NCI-H1417 (cell line): ENCODE results near the gene THPO.

Experiments used
- DNase-seq, 3 experiments: peaks; one replicate each; lab custom pipeline; 2025; lab: John Stamatoyannopoulos, UW

Gene THPO

DNA sequence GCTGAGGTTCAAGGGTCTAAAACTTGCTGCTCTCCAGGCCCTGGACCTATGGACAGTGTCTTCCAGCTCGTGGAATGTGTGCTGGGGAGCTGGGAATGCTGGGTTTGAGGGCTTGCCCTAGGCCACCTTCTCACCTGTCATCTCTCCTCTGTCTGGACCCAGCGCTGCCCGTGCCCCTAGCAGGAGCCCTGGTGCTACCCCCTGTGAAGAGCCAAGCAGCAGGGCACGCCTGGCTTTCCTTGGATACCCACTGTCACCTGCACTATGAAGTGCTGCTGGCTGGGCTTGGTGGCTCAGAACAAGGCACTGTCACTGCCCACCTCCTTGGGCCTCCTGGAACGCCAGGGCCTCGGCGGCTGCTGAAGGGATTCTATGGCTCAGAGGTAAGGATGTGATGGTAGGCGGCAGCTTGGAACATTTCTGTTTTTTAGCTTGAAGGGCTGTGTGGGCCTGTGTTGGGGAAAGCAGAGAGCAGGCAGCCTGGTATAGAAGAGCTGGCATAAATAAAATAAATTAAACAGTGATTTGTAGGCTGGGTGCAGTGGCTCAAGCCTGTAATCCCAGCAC, 6.9 kb upstream of the THPO start:
- DNase-seq: no peak

DNA sequence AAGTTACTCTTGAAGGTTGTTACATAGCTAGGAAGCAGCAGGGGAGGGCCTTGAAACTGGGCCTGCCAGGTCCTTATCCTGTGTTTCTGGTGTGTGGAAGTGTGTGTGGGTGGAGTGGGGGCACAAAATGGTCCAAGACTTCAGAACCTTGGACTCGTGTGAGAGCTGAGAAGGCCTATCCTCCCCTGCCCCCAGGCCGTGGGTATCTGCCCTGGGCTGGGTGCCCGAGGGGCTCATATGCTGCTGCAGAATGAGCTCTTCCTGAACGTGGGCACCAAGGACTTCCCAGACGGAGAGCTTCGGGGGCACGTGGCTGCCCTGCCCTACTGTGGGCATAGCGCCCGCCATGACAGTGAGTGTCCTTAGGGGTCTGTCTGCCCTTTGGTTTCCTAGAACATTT, 6.3 kb upstream of the THPO start:
- no peak for DNase-seq

- DNase-seq: no peak
Measured at GRCh38 chr3:184383033-184383740, 5.2 kb upstream of the THPO start.

DNA sequence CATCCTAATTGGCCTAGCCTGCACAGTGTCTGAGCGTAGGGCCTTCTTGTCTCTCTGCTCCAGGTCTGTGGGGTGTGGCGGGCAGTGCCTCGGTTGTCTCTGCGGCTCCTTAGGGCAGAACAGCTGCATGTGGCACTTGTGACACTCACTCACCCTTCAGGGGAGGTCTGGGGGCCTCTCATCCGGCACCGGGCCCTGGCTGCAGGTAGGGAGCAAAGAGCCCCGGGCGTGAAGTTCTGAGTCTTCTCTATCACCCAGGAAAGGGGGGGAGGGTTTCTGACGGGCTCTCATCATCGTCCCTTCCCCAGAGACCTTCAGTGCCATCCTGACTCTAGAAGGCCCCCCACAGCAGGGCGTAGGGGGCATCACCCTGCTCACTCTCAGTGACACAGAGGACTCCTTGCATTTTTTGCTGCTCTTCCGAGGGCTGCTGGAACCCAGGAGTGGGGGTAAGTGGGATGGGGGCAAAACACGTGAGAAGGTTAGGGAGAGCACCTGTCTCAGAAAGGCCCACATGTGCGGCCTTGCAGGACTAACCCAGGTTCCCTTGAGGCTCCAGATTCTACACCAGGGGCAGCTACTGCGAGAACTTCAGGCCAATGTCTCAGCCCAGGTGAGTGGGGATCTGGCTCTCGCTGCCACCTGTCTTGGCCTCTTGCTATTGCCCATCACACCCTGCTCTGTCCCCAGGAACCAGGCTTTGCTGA, 4.5 kb upstream of the THPO start:
- DNase-seq: no peak

DNA sequence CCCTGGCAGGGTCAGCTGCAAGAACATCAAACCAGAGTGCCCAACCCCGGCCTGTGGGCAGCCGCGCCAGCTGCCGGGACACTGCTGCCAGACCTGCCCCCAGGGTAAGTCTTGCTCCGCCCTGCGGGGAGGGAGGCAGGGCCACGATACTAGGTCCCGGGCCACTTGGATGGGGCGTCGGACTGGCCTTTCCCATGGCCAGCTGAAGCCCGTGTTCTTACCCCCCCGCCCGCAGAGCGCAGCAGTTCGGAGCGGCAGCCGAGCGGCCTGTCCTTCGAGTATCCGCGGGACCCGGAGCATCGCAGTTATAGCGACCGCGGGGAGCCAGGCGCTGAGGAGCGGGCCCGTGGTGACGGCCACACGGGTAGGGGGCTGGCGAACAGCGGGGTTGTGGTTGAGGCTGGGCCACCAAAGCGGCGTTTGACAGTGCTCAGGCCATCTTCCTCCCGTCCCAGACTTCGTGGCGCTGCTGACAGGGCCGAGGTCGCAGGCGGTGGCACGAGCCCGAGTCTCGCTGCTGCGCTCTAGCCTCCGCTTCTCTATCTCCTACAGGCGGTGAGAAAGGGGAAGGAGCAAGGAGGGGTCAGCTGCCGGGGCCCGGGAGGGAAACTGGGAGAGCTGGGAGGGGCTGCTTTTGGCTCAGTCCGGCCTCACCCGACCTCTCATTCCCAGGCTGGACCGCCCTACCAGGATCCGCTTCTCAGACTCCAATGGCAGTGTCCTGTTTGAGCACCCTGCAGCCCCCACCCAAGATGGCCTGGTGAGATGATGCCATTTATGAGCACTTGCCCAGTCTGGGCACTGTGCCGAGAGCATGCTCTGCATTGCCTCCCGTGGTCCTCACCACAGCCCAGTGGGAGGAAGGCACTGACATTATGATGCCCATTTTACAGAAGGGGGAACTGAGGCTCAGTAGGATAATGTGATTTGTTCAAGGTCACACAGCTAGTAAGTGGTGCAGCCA, 3.5 kb upstream of the THPO start:
- no peak for DNase-seq

GRCh38 chr3:184380627-184381260, 2.7 kb upstream of the THPO start:
- peak in 1 of 3 experiments; percentile 51 for DNase-seq

GRCh38 chr3:184380185-184380626, 2.2 kb upstream of the THPO start:
- peak in 2 of 3 experiments; percentile 51 to 57 for DNase-seq

DNA sequence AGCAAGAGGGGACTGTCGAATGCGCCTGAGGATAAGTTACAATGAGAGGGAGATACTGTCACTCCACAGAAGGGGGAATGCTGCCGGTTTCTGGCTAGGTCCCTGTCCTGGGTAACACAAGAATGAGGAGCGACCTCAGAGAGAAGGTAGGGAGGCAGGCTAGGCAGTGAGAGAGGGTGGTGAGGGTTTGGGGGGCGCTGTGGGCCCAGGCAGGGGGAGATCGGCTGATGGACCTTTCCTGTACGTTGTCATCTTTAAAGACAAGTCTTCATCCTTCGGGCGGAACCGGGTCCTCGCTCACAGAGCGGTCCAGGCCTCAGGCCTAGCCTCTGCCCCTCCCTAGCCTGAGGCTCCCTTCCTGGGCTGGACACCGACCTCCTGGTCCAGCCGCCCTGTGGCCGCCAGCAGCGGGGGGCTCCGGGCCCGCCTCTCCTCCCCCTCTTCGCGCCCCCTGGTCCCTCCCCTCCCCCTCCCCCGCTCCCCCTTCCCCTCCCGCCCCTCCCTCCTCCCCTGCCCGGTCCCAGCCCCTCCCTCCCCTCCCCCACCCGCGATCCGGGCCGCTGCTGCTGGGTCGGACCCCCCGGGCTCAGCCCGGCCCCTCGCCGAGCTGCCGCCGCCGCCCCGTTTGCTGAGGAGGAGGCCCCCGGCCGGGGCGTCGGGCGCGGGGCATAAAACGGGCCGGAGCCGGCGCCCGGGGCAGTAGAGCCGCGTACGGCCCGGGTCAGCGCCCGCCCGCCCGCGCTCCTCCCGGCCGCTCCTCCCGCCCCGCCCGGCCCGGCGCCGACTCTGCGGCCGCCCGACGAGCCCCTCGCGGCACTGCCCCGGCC, 1.6 kb upstream of the THPO start, which contains the start of gene CHRD:
CHRD (plus strand) TSS at position 697 of the 827 bp plus-strand sequence. CDS start 265 bp downstream, outside the sequence.
- no peak for DNase-seq

- DNase-seq: no peak
Measured at GRCh38 chr3:184378651-184379357, 797 bp upstream of the THPO start.

- peak in 2 of 3 experiments; percentile 53 to 71 for DNase-seq
Measured at GRCh38 chr3:184377374-184377773, 633 bp downstream of the THPO start.

DNA sequence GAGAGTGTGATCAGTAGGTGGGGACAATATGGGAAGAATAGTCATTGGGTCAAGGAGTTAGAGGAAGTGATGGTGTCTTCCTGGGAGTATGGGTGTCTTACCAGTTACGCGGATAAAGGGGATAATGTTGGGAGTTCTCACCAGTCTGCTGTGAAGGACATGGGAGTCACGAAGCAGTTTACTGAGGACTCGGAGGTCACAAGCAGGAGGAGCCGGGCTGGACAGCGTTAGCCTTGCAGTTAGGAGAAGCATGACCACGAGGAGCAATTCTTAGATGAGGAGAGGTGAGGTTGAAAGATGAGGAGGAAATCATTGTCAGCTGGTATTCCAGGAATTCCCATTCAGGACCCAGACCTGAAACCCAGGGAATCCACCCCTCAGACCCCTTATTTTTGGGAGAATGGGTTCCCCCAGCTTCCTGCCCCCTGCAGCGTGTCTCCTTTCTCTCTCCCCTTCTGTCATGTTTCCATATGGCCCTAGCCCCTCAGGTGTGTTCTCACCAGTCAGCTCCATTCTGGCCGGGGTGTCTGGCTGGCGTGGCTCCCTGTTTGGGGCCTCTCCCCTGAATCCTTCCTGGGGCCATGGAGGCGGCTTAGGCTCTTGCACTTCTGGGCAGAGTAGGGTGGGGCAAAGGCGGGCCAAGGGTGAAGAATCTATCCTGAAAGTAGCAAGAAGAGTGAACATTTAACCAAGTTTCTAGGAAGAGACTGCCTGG, 2.1 kb downstream of the THPO start:
- DNase-seq: no peak

GRCh38 chr3:184373422-184373821, 4.6 kb downstream of the THPO start:
- no peak for DNase-seq

- DNase-seq: no peak
Measured at GRCh38 chr3:184372911-184373310, 5.1 kb downstream of the THPO start.

DNA sequence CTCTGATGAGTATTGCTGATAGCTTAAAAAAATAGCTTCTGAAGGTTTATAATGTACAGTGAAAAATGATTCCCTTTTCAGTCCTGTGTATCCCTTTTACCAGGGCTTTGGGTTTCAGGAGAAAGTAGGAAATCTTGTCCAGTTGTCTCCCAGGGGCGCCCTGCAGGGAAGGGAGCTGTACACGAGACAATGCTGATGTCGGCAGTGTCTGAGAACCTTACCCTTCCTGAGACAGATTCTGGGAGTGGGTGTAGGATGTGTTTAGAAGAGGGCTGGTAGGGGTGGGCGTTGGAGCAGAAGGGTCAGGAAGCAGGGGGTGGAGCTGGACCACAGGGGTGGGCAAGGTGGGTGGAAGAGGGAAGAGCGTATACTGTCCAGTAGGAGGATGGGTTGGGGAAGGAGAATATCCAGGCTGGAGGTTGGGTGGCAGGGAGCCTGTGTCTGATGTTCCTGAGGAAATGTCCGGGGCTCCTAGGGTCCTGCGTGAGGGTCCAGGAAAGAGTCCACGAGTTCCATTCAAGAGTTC, 5.6 kb downstream of the THPO start:
- DNase-seq: peak in 2 of 3 experiments; percentile 46 to 53

- DNase-seq: peak; percentile 85 to 98 (median 88)
Measured at GRCh38 chr3:184371570-184372018, 6.4 kb downstream of the THPO start.

- no peak for DNase-seq
Measured at GRCh38 chr3:184368586-184369183, 9.3 kb downstream of the THPO start.

DNA sequence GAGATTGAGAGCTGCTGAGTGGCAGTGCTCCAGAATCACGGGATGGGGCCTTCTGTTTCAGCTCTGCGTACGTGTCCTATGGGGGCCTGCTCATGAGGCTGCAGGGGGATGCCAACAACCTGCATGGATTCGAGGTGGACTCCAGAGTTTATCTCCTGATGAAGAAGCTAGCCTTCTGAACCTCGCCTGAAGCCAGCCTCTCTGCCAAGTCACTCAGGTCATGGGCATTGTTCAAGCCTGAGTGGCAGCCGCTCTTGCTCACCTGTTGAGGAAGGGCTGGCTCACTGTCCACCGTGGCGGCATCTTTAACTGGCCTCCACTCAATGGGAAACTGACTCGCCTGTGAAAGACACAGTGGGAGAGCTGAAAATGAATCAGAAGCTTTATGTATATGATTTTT, 9.9 kb downstream of the THPO start:
- DNase-seq: no peak

GRCh38 chr3:184366619-184367289, 11.3 kb downstream of the THPO start:
- DNase-seq: no peak
